Fibroblast of lung (primary cell): ENCODE measurements around the gene CCDC144A.
"Not testable (repeated sequence)": the region's sequence is repeated elsewhere in the genome, so short reads cannot be mapped to it uniquely, and the experiment has no call there.

Experiments
- EZH2 ChIP-seq: IDR thresholded peaks from 2 replicates; pipeline ENCODE4 v1.5.1; 2012; ENCODE audit warnings: low read length, control low read depth, mild to moderate bottlenecking; ENCODE audit errors: missing control alignments
- TF ChIP-seq, protein P1 (sequence below), 2 donors: IDR thresholded peaks in 1 of 2; conservative IDR thresholded peaks in 1 of 2; 1 replicate in 1 of 2; 2 replicates in 1 of 2; pipeline ENCODE4 v1.5.1; 2011 to 2012; ENCODE audit warnings: low read length in 2 of 2, control low read depth in 1 of 2, inconsistent platforms in 1 of 2, low read depth in 1 of 2, mild to moderate bottlenecking in 1 of 2

DNA sequence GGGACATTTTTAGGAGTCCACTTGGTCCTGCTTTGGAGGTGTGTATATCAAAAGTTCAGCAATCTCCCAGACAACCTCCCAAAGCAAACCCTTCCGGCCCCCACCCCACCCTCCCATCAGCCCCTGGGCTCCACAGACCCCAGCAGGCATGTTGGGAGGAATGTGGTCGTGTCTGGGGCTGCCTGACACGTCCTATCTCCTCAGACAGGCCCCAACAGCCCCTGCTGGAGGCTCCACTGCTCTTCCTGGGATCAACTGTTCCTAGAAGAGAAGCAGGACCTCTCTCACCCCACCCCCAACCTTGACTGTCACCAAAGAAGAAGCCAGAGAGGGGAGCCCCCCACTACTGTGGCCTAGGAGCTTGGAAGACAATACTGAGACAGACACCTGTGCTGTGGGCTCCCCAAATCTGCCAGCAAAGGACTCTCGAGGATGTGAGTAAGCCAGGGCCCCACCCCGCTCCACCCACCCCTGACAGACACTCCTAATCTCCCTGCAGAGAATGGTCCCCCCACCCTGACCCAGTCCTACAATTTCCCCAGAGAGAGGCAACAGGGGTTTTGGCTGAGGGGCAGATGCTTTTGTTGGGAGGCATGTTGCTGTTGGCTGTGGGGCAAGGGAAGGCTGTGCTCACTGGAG, 133.8 kb downstream of the CCDC144A start:
- TF ChIP-seq, protein P1, sequence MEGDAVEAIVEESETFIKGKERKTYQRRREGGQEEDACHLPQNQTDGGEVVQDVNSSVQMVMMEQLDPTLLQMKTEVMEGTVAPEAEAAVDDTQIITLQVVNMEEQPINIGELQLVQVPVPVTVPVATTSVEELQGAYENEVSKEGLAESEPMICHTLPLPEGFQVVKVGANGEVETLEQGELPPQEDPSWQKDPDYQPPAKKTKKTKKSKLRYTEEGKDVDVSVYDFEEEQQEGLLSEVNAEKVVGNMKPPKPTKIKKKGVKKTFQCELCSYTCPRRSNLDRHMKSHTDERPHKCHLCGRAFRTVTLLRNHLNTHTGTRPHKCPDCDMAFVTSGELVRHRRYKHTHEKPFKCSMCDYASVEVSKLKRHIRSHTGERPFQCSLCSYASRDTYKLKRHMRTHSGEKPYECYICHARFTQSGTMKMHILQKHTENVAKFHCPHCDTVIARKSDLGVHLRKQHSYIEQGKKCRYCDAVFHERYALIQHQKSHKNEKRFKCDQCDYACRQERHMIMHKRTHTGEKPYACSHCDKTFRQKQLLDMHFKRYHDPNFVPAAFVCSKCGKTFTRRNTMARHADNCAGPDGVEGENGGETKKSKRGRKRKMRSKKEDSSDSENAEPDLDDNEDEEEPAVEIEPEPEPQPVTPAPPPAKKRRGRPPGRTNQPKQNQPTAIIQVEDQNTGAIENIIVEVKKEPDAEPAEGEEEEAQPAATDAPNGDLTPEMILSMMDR (conservative IDR thresholded peaks at IDR 0.05 in 1 of 2, IDR thresholded peaks at IDR 0.05 in 1 of 2; ENCODE audit: low read depth in 1 of 2, low read length in 2 of 2) = not testable (repeated sequence)
- TF ChIP-seq EZH2 = not testable (repeated sequence)
